NOMO-1 treated with dmso at 0.1 percent for 144 hours (cell line): ENCODE results near the gene AUNIP.

Experiments
- DNase-seq: peaks from one replicate; lab custom pipeline; 2025; ENCODE audit not compliant: unreplicated experiment; lab: John Stamatoyannopoulos, UW

AUNIP gene

DNA sequence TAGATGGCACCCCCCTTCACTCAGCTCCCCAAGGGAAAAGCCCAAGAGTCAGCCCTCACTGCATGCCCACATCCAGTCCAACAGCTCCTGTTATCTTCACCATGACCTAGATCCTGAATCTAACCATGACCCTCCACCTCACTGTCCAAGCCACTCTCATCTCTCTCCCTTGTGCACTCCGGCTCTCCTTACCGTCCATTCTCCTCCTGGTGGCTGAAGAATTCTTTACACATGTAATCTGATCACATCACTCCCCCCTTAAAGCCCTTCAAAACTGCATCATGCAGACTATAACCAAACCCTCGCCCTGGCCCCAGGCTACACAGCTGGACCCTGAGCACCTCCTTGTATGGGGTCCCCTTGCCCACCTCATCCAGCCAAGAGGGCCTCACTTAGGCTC is 30.2 kb upstream of the AUNIP start:
- no peak for DNase-seq

DNA sequence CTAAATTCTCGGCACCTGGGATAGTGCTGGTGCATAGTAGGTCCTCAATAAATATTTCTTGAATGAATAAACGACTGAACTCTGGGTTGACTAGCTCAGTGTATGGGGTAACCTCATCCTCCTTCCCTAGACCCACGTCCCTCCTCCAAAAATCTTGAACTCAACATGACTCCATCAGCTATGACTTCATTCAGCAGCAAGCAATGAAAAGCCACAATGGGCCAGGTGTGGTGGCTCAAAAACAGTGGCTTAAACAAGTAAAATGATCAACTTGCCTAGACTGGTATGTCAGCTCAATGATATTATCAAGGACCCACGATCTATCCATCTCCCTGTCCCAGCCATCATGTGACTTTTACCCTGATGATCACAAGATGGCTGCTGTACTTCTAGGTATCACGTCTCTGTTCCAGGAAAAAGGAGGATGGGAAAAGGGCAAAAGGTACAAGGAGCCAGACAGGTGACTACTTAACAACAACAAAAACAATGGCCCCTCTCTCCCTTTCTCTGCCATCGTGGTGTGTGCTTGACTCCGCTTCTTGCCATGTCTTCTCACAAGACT is 29.2 kb upstream of the AUNIP start:
- no peak for DNase-seq

DNA sequence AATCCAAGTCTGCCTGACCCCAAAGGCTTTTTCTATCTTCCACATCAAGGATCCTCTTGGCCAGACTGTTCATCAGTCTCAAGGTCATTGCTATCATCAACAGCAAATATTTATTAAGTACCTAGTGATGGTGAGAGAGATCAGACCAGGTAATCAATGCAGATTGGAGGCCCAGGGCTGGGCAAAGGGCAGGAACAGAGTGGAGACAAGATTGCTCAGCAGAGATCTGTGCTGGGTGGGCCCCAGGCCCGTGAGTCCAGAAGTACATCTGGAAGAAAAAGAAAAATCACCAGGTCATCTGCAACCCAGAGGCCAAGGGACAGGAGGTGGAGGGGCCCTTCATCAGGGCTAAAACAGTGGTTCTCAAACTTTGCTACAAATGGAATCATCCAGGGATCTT is 26.3 kb upstream of the AUNIP start:
- no peak for DNase-seq

DNA sequence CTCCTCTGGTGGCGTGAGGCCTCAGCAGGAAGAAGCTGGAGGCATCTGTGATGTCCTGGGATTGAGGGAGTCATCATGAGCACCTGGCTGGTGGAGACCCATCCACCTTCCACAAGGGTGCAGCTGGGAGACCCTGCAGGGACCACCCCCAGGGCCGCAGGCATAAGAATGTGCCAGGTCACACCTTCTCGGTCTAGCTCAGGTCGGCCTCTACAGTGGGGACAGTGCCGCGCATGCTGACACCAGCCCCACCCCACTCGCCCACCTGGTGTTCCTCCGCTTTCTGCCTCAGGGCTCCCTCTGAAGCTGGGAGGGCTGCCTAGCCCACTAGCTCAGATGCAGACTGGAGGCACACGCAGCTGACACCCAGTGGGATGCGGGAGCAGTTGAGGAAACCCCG is 22.0 kb upstream of the AUNIP start:
- no peak for DNase-seq

DNA sequence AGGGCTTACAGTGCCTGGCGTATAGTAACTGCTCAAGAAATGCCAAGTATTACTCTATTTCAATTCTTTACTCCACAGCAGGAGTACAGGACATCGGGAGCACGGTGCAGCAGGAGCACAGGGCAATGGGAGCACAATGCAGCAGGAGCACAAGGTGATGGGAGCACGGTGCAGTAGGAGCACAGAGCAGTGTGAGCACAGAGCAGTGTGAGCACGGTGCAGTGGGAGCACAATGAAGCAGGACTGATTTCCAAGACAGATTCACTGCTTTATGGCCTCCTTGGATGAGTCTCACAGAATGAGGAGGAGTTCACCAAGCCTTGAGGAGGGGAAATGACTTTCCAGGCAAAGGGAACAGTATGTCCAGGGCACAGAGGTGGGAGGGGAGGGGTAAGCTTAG is 21.3 kb upstream of the AUNIP start:
- DNase-seq: no peak

DNA sequence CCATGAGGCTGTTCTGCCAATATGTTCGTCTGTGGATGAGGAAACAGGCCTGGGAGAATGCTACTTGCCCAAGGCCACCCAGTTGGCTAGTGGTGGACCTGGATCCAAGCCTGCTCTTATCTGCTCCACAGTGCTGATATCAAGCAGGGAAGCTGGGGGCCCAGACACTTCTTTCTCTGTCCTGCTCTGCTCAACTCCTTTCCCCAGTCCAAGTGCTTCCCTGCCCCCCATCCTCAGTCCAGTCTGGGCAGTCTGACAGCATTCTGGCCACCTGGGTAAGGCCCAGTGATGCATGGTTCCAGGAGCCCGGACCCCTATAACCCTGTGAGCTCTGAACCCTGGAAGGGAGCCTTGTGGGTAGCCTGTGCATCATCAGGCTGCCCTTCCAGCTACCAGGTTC is 20.4 kb upstream of the AUNIP start:
- no peak for DNase-seq

DNA sequence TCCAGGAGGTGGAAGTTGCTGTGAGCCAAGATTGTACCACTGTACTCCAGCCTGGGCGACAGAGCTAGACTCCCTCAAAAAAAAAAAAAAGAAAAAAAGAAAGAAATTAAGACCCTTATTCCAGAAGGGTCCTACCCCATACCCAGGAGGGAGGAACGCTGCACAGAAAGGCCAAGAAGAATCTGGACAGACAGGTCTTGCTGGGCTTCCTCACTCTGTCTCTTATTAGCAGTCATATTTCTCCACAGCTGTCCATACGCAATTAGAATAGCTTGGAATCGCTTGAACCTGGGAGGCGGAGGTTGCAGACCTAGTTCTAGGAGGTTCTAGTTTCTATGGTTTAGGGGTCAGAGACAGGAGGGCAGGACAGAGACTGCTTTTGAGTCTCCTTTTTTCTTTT is 19.4 kb upstream of the AUNIP start:
- DNase-seq: no peak

DNA sequence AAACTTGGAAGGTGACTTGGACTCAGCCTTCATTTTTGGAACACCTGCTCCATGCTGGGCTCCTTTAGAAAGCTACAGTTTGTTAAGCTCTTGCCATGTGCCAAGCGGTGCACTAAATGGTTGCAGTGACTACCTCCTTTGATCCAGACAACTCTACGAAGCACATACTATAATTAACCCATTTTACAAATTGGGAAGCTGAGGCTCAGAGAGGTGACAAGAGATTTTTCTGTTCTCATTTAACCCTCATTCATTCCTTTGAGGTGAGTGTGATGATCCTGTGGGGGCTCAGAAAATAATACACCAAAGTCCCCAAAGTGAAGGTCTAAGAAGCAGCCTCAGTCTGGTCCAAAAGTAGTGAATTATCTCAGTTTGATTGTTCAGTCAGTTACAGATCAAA is 17.9 kb upstream of the AUNIP start:
- no peak for DNase-seq

DNA sequence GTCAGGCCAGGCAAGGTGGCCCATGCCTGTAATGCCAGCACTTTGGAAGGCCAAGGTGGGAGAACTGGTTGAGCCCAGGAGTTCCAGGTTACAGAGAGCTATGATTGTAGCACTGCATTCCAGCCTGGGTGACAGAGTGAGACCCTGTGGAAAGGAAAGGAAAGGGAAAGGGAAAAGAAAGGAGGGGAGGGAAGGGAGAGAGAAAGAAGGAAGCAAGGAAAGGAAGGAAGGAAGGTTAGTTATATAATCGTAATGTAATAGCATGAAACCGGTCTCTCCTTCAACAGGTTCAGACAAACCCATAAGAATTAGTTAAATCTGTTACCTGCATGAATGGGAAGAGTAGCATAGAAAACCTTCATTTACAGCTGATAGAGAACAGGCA is 17.4 kb upstream of the AUNIP start:
- DNase-seq: no peak

DNA sequence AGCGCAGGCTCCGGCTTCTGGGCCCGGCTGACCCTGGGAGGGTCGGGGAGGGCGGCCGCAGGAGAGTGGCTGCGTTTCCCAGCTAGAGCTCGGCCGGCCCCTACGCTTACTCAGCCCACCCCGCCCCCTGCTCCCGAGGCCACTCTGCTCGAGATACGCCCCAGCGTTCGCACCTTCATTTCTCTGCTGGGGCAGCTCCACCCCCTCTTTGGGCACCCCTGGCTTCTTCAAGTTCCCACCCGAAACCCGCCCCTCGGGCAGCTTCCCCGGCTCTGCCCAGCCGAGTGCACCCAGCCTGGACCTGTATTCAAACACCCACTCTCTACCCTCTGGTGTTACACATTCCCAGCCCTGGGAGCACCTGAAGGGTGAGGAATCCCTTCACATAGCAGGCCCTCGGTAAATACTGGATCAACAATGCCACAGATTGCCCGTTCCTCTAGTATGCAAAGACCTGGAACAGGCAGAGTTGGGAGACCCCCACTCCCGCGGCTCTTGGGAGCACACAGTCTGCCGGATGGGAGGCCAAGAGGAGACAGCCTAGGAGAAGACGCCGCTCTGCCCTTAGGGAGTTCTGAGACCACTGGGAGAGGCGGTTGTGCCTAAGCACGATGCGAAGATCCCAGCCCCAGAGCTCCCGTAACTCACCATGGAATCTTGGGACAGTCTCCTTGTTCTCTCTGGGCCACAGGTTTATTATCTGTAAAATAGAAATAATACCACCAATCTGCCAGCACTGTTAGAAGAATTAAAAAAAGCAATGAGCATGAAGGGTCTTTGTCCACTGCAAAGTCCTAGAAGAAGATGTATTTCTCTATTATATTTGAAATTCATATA is 16.8 kb upstream of the AUNIP start:
- DNase-seq: no peak

DNA sequence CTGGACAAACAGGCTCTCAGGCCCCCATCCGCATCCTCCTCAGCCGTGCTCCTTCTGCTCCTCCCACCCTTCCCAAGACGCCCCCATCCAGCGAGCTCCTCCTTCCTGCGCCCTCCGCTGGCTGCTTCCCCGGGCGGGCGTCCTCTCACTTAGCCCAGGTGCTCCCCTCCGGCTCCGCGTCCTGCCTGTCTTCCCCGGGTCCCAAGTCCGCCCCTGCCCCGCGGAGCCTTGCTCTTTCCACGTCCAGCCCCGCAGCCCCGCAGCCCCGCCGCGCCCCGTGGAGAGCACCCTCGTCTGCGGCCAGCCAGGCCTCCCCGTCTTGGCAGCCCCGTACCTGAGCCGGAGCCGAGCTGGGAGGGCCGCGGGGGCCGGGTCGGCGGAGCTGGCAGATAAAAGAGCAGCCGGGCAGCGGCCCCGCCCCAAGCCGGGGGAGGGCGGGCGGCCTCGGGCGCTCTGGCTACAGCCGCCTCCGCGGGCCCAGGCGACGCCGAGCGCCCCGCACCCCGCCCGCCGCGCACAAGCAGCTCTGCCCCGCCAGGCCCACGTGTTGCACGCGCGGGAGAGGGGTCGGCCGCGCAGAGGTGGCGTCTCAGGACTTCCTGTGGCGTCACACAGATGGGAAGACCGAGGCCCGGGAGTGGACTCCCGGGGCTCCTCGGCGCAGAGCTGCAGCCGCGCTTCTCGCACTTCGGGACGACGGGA is 16.0 kb upstream of the AUNIP start, which contains the start of gene PAQR7:
PAQR7 (minus strand) TSS at position 555 of the 702 bp plus-strand sequence. CDS start 11,869 bp downstream, outside the sequence.
- DNase-seq: peak; percentile 37

DNA sequence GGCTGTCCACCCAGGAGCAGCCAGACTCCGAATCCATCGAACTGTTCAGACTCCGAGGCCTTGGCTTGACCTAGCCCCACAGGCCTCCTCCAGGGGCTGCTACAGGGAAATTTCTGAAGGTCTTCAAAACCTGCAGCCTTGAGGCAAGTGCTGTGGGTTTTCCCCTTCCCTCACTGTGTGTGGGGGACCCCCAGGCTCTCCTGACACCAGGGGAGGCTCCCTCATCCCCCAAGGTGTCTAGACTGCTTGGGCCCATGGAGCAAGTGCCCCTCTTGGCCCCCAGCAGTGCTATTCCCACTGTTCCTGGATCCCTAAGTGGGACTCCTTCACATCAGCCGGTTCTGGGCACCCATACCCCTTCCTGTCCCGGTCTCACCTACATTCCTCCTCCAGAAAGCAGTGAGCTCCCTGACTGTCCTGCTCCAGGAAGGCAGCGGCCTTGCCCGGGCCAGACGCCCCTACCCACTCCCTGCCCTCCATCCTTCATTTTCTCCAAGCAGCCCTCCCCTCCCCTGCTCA is 15.4 kb upstream of the AUNIP start:
- no peak for DNase-seq

DNA sequence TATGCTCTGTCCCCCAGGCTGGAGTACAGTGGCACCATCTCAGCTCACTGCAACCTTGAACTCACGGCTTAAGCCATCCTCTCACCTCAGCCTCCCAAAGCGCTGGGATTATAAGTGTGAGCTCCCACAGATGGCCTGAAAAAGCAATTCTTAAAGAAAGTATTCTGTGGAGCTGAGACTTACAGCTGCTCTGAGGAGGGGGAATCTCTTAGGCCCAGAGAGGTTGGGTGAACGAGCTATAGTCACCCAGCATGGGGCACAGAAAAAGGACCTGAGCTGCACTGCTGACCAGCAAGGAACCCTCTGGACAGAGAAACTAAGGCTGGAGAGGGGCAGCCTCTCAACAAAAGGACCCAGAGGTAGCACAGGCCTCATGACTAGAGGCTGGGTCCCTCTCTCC is 15.0 kb upstream of the AUNIP start:
- no peak for DNase-seq

DNA sequence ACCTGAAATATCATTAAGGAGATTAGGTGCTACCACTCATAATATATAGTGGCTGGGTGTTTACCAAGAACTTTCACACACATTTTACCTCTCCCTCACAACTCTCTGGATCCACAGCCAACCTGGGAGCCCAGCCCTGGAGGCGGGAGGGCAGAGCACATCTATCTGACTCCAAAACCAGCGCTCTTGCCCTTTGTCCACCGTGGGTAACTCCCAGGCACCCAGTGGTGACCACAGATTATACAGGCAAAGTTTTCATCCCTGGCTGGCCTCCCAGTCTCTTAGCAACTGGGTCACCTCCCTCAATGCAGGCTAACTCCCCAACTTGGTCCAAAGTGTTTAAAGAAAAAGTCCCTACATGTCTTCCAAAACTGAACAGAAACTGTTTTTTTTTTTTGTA is 13.9 kb upstream of the AUNIP start:
- DNase-seq: no peak

DNA sequence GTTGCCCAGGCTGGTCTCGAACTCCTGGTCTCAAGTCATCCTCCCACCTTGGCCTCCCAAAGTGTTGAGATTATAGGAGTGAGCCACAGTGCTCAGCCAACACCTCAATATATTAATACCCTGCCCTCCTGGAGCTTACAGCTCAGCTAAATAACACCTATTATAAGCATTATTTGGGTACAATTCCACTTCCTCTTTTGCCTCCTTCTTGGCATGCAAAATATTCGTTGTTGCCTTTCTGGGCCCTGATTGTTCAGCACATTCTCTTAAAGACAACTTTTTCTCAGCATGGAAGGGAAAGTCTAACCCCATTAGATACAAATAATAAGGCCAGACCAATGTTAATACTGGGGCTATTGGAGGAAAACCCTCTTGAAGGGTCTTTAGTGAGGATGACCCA is 13.5 kb upstream of the AUNIP start:
- DNase-seq: no peak

DNA sequence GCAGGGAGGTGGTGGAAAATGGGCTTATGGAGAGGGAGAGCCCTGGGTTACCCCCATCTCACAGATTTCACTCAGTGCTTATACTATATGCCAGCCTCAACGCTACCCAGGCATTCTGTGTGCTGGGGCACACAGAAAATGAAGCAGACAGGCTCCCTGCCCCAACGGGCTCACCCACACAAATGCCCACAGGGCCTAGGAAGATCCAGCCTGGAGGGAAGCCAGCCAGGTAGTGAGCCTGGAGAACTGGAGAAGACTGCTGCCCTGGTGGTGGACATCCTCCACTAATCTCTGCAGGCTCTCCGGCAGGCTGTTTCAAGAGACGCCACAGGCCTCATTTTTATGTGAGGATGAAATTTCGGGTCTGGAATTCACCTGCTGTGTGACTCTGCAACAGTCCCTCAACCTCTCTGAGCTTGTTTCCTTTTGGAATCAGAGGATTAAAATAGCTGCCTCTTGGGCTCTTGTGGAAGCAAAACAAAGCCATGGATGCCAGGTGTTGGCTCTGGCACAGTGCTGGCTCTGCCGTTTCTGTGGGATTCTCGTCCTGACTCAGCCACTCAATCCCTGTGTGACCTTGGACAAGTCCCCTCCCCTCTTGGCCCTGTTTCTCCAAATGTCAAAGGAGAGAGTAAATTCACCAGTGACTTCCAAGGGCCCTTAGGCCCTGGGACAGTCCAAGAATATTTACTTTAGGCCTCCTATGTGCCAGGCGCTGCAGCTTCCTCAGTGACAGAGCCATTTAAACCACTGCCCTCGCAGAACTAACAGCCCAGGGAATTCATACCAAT is 12.6 kb upstream of the AUNIP start:
- no peak for DNase-seq

DNA sequence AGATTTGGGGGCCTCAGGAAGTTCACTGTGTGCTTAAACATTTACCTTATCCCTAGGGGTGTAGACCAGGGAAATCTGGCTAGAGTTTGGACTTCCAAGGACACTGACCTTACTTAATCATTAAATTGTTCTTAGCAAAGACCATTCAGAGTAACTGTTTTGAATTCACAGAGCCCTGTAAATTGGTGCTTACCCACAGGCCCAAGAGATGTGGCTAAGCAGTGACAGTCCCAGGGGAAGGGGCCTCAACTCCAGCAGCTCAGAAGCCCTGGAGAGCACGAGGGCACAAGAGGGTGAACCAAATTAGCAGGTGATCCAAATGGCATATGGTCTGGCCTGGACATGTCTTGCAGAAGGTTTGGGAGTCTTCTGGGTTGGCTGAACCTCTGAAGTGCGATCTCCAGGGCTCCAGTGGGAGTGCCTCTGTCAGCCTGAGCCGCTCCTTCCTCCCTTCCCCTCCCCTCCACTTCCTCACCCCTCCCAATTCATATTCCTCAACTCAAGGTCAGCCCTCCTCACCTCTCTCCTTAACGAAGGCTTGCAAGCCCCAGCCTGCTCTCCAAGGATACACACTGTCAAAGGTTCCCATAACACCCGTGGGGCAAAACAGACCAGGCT is 11.9 kb upstream of the AUNIP start:
- DNase-seq: no peak

DNA sequence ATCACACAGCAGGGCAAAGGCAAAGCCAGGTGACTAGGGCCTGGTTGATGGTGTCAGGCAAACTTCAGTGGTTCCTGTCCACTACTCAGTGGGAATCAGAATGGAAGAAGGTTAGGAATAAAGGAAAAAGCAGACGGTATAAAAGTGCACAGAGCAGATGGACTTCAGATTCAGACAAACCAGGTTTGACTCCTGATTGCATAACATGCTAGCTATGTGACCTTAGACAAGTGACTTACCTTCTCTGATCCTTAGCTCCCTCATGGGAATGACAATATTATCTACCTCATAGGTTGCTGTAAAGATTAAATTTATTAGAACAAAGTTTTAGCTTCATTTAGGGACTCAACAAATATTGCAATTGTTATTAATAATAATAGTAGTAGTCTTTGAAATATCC is 11.4 kb upstream of the AUNIP start:
- no peak for DNase-seq

DNA sequence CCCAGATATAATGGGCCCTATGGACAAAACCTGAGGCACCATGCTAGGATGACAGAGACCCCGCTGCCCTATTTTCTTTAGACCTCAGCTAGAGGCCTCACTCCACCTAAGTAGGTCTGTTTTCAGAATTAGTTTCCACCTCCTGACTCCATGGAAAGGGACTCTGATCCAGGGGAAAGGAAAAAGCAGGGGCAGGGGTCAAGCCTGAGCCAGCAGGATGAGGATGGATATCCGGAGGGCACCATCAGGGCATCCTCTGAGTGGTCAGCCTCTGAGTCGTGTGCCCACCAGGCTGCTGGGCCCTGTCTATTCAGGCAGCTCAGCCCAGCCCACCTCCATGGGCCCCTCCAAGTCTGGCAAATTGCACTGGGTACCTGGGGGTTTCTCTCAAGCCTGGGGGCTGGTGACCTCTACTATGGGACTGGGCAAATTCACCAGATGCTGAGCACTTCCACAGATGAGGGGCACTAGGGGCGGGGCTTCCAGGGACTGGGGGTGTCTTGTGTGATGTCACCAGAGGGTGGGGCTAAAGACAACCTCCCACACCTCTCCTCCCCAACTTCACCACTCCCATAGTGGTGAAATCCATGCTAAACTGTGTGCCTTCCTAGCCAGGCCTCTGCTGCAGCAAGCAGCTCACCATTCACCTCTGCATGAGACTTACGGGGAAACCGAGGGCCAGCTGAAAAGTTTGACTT is 10.8 kb upstream of the AUNIP start:
- no peak for DNase-seq
